Left kidney (tissue), 2 donors: ENCODE results near the gene ST8SIA5. TPM values are rescaled to one million over a fixed set of nuclear protein-coding genes. Genes with fewer than 3 reads are reported as not detected.
A peak's percentile ranks its signal among the peaks of the same experiment; 100 is the strongest.

Experiments used
- DNase-seq: peaks from one replicate; pipeline ENCODE4 v3.0.0-alpha.2; 2013
- polyA plus RNA-seq: library from polyadenylated mRNA; unstranded; fragments of 120-200 nt; gene quantifications from one replicate; pipeline ENCODE4 v1.2.1, GENCODE V29; 2013; ENCODE audit not compliant: insufficient read length

The ST8SIA5 gene
- polyA plus RNA-seq, 1 donor = 1.0 TPM

- peak; percentile 22 for DNase-seq
These were observed 45.4 kb downstream of the ST8SIA5 start for GRCh38 chr18:46711444-46711863.

GRCh38 chr18:46706968-46707367 is 49.9 kb downstream of the ST8SIA5 start:
- DNase-seq = no peak

GRCh38 chr18:46705521-46705920 is 51.3 kb downstream of the ST8SIA5 start:
- DNase-seq = no peak

- DNase-seq = no peak
These were observed 52.0 kb downstream of the ST8SIA5 start for GRCh38 chr18:46704816-46705215.

GRCh38 chr18:46704189-46704588 is 52.7 kb downstream of the ST8SIA5 start:
- no peak for DNase-seq

- no peak for DNase-seq
These were observed 54.4 kb downstream of the ST8SIA5 start for GRCh38 chr18:46702471-46702870.

GRCh38 chr18:46700066-46700824 is 56.6 kb downstream of the ST8SIA5 start:
- DNase-seq = no peak

- DNase-seq = no peak
These were observed 60.2 kb downstream of the ST8SIA5 start for GRCh38 chr18:46696702-46697101.

GRCh38 chr18:46696268-46696667 is 60.6 kb downstream of the ST8SIA5 start:
- no peak for DNase-seq

- no peak for DNase-seq
These were observed 62.9 kb downstream of the ST8SIA5 start for GRCh38 chr18:46693996-46694395.

- no peak for DNase-seq
These were observed 67.9 kb downstream of the ST8SIA5 start for GRCh38 chr18:46688853-46689525.

- no peak for DNase-seq
These were observed 70.7 kb downstream of the ST8SIA5 start for GRCh38 chr18:46686186-46686585.

GRCh38 chr18:46683252-46683651 is 73.6 kb downstream of the ST8SIA5 start:
- no peak for DNase-seq

- DNase-seq = no peak
These were observed 75.8 kb downstream of the ST8SIA5 start for GRCh38 chr18:46680784-46681695.

GRCh38 chr18:46679846-46680598 is 76.8 kb downstream of the ST8SIA5 start:
- DNase-seq = no peak

- no peak for DNase-seq
These were observed 78.0 kb downstream of the ST8SIA5 start for GRCh38 chr18:46678785-46679399.

- DNase-seq = no peak
These were observed 78.8 kb downstream of the ST8SIA5 start for GRCh38 chr18:46678041-46678440.

- DNase-seq = no peak
These were observed 79.2 kb downstream of the ST8SIA5 start for GRCh38 chr18:46677611-46678010.

GRCh38 chr18:46676182-46676835 is 80.5 kb downstream of the ST8SIA5 start:
- peak; percentile 44 for DNase-seq

- DNase-seq = no peak
These were observed 81.7 kb downstream of the ST8SIA5 start for GRCh38 chr18:46675112-46675511.
